ENCODE results near the gene MDFIC2. TPM values are rescaled to one million over a fixed set of nuclear protein-coding genes. Genes with fewer than 3 reads are reported as not detected.
"Not testable (repeated sequence)": the region's sequence is repeated elsewhere in the genome, so short reads cannot be mapped to it uniquely, and the experiment has no call there.

Gene MDFIC2
- total and polyA plus RNA-seq, 3 donors from 2014 or later = not detected

GRCh38 chr3:70231266-70231701 lies 81.2 kb downstream of the MDFIC2 start:
- H3K27me3 ChIP-seq = no peaks in the 10 kb centered on the region
- intact Hi-C loops (cut with DNase I; ENCODE audit: low total_unique reads) = no loop called here
- no peak for TF ChIP-seq CTCF (IDR thresholded peaks at IDR 0.05)
- TF ChIP-seq POLR2A (IDR thresholded peaks at IDR 0.05) = no peak
- no peak for DNase-seq
- H3K4me3 ChIP-seq = no peak overlapping the region
- no peaks in the 10 kb centered on the region for H3K9me3 ChIP-seq
- WGBS, 2 donors = 50 to 63% methylated on average over 15 of the region's 15 CpGs
- no peaks in the 10 kb centered on the region for H3K36me3 ChIP-seq (ENCODE audit: low read depth, missing control alignments)
- no peaks in the 10 kb centered on the region for H3K4me1 ChIP-seq
- H3K27ac ChIP-seq = no peak overlapping the region

GRCh38 chr3:70227437-70227836 lies 85.0 kb downstream of the MDFIC2 start:
- no peak overlapping the region for H3K27ac ChIP-seq
- H3K36me3 ChIP-seq (ENCODE audit: low read depth, missing control alignments) = no peaks in the 10 kb centered on the region
- 71 to 76% methylated on average over 3 of the region's 3 CpGs for WGBS, 2 donors
- H3K9me3 ChIP-seq = no peaks in the 10 kb centered on the region
- intact Hi-C loops (cut with DNase I; ENCODE audit: low total_unique reads) = no loop called here
- H3K27me3 ChIP-seq = no peaks in the 10 kb centered on the region
- no peak for TF ChIP-seq CTCF (IDR thresholded peaks at IDR 0.05)
- TF ChIP-seq POLR2A (IDR thresholded peaks at IDR 0.05) = no peak
- no peaks in the 10 kb centered on the region for H3K4me1 ChIP-seq
- DNase-seq = no peak
- no peak overlapping the region for H3K4me3 ChIP-seq

DNA sequence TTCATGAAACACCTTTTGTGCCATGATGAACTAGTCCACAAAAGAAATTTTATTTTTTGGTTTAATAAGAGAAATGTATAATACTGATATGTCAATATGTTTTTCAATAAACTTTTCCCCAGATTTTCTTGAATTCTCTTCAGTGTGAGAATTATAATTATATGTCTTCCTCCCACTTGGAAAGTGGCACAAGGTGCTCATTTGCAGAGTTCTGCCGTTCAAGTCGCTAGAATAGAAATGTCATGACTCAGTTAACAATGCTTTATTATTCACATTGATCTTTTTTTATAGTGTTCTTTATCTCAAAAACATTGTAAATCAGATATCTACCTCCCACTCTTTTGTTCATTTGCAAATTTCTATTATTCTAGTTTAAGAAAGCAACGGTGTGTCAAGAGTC lies 87.3 kb downstream of the MDFIC2 start:
- WGBS, 2 donors = 47 to 61% methylated on average over 3 of the region's 3 CpGs
- no peak overlapping the region for H3K27ac ChIP-seq
- no peak overlapping the region for H3K4me3 ChIP-seq
- TF ChIP-seq CTCF (IDR thresholded peaks at IDR 0.05) (no peak), POLR2A (IDR thresholded peaks at IDR 0.05) (no peak)
- H3K27me3 ChIP-seq = no peaks in the 10 kb centered on the region
- no peaks in the 10 kb centered on the region for H3K4me1 ChIP-seq
- intact Hi-C loops (cut with DNase I; ENCODE audit: low total_unique reads) = no loop called here
- H3K36me3 ChIP-seq (ENCODE audit: low read depth, missing control alignments) = no peaks in the 10 kb centered on the region
- DNase-seq = no peak
- H3K9me3 ChIP-seq = no peaks in the 10 kb centered on the region

GRCh38 chr3:70224337-70224736 lies 88.1 kb downstream of the MDFIC2 start:
- H3K27ac ChIP-seq = no peak overlapping the region
- no peaks in the 10 kb centered on the region for H3K36me3 ChIP-seq (ENCODE audit: low read depth, missing control alignments)
- H3K4me3 ChIP-seq = no peak overlapping the region
- DNase-seq = no peak
- TF ChIP-seq CTCF (IDR thresholded peaks at IDR 0.05) (no peak), POLR2A (IDR thresholded peaks at IDR 0.05) (no peak)
- H3K4me1 ChIP-seq = no peaks in the 10 kb centered on the region
- no peaks in the 10 kb centered on the region for H3K27me3 ChIP-seq
- intact Hi-C loops (cut with DNase I; ENCODE audit: low total_unique reads) = no loop called here
- whole genome bisulfite sequencing, 2 donors = 55 to 59% methylated on average over 5 of the region's 5 CpGs
- no peaks in the 10 kb centered on the region for H3K9me3 ChIP-seq

- Histone ChIP-seq H3K4me3 (no peak overlapping the region), H3K4me1 (no peaks in the 10 kb centered on the region), H3K27me3 (no peaks in the 10 kb centered on the region), H3K36me3 (ENCODE audit: low read depth, missing control alignments) (no peaks in the 10 kb centered on the region), H3K9me3 (no peaks in the 10 kb centered on the region), H3K27ac (no peak overlapping the region)
- 63 to 74% methylated on average over 3 of the region's 3 CpGs for WGBS, 2 donors
- no peak for DNase-seq
- TF ChIP-seq POLR2A (IDR thresholded peaks at IDR 0.05) = no peak
- no peak for TF ChIP-seq CTCF (IDR thresholded peaks at IDR 0.05)
- intact Hi-C loops (cut with DNase I; ENCODE audit: low total_unique reads) = no loop called here
Observed at GRCh38 chr3:70218471-70218870, 94.0 kb downstream of the MDFIC2 start.

DNA sequence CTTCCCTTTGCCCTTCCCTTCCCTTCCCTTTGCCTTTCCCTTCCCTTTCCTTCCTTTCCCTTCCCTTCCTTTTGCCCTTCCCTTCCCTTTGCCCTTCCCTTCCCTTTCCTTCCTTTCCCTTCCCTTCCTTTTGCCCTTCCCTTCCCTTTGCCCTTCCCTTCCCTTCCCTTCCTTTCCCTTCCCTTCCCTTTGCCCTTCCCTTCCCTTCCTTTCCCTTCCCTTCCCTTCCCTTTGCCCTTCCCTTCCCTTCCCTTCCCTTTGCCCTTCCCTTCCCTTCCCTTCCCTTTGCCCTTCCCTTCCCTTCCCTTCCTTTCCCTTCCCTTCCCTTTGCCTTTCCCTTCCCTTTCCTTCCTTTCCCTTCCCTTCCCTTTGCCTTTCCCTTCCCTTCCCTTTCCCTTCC lies 101.2 kb downstream of the MDFIC2 start:
- DNase-seq; intact Hi-C loops (cut with DNase I; ENCODE audit: low total_unique reads): not testable (repeated sequence)

More for the DNA sequence above, 101.2 kb downstream of the MDFIC2 start:
- H3K4me1 ChIP-seq; H3K36me3 ChIP-seq (ENCODE audit: low read depth, missing control alignments); H3K4me3 ChIP-seq; H3K27me3 ChIP-seq; H3K9me3 ChIP-seq; H3K27ac ChIP-seq: not testable (repeated sequence)

Data from testis (tissue), 3 donors.